PFSK-1 (cell line): Measurements from ENCODE around the gene HDAC4.

ENCODE experiments used
- FOXP2 ChIP-seq: optimal IDR thresholded peaks from 2 replicates; pipeline ENCODE3; 2011; ENCODE audit warnings: borderline replicate concordance, control low read depth, inconsistent platforms; ENCODE audit not compliant: insufficient read depth; ENCODE audit errors: extremely low read length, extremely low read depth
- POLR2AphosphoS5 ChIP-seq: IDR thresholded peaks from 2 replicates; pipeline ENCODE4 v1.6.1; 2012; ENCODE audit warnings: low read depth, mild to moderate bottlenecking, control low read depth, low read length, moderate library complexity
- SIN3A ChIP-seq: IDR thresholded peaks from 2 replicates; pipeline ENCODE4 v1.6.1; 2012; ENCODE audit warnings: mild to moderate bottlenecking, low read length, moderate library complexity, borderline replicate concordance; ENCODE audit not compliant: insufficient read depth
- TAF1 ChIP-seq: IDR thresholded peaks from 2 replicates; pipeline ENCODE4 v1.6.1; 2012; ENCODE audit warnings: low read length, control low read depth, borderline replicate concordance; ENCODE audit not compliant: insufficient read depth
- TF ChIP-seq, protein P1 (sequence below), 2 experiments: IDR thresholded peaks; 2 replicates each; pipeline versions ENCODE4 v1.6.1 to v1.8.0; 2011 to 2012; ENCODE audit warnings: low read depth in 2 of 2, low read length in 2 of 2, control low read depth in 1 of 2, inconsistent platforms in 1 of 2, mild to moderate bottlenecking in 1 of 2, moderate library complexity in 1 of 2; ENCODE audit not compliant: insufficient read depth in 1 of 2

Gene HDAC4

DNA sequence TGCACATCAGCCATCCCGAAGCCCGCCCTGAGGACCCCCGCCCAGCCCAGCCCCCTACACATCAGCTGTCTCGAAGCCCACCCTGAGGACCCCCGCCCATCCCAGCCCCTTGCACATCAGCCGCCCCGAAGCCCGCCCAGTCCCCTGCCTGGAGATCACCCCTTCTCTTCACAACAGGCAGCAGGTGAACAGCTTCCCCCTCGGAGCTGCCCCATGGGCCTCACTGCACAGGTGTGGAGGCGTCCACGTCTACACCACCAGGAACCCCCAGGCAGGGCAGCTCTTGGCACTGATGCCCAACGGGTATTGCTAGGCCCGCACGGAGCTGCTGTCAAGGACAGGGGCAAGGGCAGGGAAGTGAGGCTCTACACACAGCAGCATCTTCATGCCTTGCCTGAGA, 137.6 kb downstream of the HDAC4 start:
- TF ChIP-seq FOXP2: no peak
- no peak for TF ChIP-seq TAF1
- TF ChIP-seq, protein P1, sequence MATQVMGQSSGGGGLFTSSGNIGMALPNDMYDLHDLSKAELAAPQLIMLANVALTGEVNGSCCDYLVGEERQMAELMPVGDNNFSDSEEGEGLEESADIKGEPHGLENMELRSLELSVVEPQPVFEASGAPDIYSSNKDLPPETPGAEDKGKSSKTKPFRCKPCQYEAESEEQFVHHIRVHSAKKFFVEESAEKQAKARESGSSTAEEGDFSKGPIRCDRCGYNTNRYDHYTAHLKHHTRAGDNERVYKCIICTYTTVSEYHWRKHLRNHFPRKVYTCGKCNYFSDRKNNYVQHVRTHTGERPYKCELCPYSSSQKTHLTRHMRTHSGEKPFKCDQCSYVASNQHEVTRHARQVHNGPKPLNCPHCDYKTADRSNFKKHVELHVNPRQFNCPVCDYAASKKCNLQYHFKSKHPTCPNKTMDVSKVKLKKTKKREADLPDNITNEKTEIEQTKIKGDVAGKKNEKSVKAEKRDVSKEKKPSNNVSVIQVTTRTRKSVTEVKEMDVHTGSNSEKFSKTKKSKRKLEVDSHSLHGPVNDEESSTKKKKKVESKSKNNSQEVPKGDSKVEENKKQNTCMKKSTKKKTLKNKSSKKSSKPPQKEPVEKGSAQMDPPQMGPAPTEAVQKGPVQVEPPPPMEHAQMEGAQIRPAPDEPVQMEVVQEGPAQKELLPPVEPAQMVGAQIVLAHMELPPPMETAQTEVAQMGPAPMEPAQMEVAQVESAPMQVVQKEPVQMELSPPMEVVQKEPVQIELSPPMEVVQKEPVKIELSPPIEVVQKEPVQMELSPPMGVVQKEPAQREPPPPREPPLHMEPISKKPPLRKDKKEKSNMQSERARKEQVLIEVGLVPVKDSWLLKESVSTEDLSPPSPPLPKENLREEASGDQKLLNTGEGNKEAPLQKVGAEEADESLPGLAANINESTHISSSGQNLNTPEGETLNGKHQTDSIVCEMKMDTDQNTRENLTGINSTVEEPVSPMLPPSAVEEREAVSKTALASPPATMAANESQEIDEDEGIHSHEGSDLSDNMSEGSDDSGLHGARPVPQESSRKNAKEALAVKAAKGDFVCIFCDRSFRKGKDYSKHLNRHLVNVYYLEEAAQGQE (IDR thresholded peaks at IDR 0.05; ENCODE audit: insufficient read depth in 1 of 2, low read depth in 2 of 2, low read length in 2 of 2): no peak
- no peak for TF ChIP-seq POLR2AphosphoS5
- no peak for TF ChIP-seq SIN3A

GRCh38 chr2:239262484-239263230, 138.2 kb downstream of the HDAC4 start:
- TF ChIP-seq TAF1: no peak
- TF ChIP-seq, protein P1 (IDR thresholded peaks at IDR 0.05; ENCODE audit: insufficient read depth in 1 of 2, low read depth in 2 of 2, low read length in 2 of 2): no peak
- TF ChIP-seq FOXP2: no peak
- TF ChIP-seq SIN3A: no peak
- no peak for TF ChIP-seq POLR2AphosphoS5

DNA sequence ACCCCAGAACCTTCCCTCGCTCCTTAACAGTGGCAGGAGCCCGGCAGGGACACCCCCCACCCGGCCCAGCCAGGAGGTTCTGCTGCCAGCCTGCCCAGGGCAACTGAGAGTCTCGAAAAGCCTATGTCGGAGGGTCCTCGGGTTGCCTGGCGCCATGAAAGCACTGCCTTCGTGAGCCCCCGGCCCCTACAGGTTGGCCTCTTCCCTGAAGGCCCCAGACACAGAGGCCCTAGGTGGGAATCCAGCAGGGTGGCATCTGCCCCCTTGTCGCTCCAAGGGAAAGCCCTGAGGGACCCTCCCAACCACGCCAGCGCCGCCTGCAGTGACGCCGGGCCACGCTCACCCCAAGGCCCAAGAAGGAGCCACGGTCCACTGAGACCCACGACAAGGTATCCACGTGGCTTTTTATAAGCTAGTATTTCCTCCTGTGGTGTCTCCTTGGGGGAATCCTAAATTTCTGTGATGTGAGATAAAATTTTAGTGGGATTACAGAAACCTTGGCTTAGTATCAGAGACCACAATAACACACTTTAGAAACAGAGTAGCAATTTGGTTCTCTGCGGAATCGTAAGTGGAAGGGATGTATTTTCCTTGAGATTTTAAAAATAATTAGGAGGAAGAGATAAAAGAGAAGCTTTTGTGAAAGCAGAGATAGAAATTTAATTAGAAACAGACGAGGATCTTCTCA, 138.9 kb downstream of the HDAC4 start:
- TF ChIP-seq, protein P1 (IDR thresholded peaks at IDR 0.05; ENCODE audit: insufficient read depth in 1 of 2, low read depth in 2 of 2, low read length in 2 of 2): no peak
- TF ChIP-seq TAF1 (no peak), POLR2AphosphoS5 (no peak)

DNA sequence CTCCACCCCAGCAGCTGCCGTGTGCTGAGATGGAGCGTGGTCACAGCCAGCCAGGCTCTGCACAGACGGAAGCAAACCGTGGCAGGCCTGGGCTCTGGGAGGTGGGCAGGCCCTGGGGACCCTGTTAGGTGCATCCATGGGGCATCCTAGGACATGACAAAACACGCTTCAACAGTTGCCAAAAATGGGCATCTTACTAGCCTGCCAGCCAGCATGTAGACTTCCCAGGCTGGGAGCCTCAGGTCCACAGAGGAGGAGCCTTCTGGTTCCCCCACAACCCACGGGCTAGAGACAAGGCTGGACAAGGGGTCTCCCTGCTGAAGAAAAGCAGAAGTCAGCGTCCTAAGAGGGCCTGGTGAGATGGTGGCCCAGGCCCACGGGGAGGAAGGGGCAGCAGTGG, 139.5 kb downstream of the HDAC4 start:
- TF ChIP-seq FOXP2 (no peak), SIN3A (no peak), TAF1 (no peak), POLR2AphosphoS5 (no peak)
- TF ChIP-seq, protein P1 (IDR thresholded peaks at IDR 0.05; ENCODE audit: insufficient read depth in 1 of 2, low read depth in 2 of 2, low read length in 2 of 2): no peak
